ENCODE measurements around the gene TMEM63A. TPM values are rescaled to one million over a fixed set of nuclear protein-coding genes. Genes with fewer than 3 reads are reported as not detected.

TMEM63A gene
- total RNA-seq, 1 experiment from 2014 or later: 93.9 TPM

DNA sequence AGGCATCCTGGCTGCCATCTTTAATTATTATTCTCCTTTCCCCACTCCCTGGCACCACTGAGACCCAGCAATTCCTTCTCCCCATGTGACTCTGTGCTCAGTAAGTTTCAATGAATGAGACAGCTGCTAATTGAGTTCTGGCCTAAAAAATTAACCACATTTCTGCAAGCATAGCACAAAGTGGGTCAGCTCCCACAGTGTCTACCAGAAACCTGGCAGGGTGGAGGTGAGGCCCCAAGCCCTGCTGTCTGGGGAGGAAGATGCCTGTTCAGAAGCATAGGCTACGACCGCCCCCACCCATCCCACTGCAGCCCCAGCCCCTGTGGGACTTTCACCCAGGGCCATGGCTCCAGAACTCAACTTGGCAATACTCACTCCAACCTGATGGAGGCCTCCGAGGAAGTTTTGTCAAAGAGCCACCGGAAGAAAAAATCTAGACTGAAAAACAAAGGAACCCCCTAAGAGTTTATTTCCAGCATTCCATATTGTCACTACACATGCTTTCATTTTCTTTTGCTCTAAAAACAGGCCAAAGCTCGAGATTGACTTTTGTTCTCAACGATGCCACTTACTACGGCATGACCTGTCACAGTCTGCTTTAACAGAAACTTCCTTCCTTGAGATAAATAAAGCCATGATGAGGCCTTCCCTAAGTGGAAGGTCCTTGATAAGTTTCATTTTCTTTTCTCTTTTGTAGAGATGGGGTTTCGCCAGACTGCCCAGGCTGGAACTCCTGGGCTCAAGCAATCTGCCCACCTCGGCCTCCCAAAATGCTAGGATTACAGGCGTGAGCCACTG, 26.5 kb downstream of the TMEM63A start:
- no peaks in the 10 kb centered on the region for H3K27me3 ChIP-seq (replicated peaks; ENCODE audit: control insufficient read depth, insufficient read depth, low read length)
- Mint-ChIP-seq H3K27ac (ENCODE audit: unreplicated experiment) (no peak overlapping the region), H3K9me3 (ENCODE audit: unreplicated experiment) (no peaks in the 10 kb centered on the region), H3K4me3 (ENCODE audit: unreplicated experiment) (no peak overlapping the region), H3K27me3 (ENCODE audit: insufficient read depth, unreplicated experiment) (no peaks in the 10 kb centered on the region), H3K4me1 (ENCODE audit: low read depth, unreplicated experiment) (no peaks in the 10 kb centered on the region), H3K36me3 (ENCODE audit: insufficient read depth, unreplicated experiment) (peaks cover 76% of the 10 kb centered on the region)
- H3K36me3 ChIP-seq (ENCODE audit: control insufficient read depth, insufficient read depth, low read length): peaks cover 11% of the 10 kb centered on the region
- CTCF ChIA-PET: no interaction called here
- intact Hi-C loops (cut with micrococcal nuclease; ENCODE audit: unreplicated experiment): no loop called here
- POLR2A ChIA-PET: no interaction called here
- H3K4me1 ChIP-seq: no peaks in the 10 kb centered on the region
- H3K9me3 ChIP-seq: no peaks in the 10 kb centered on the region
- no peak overlapping the region for H3K4me3 ChIP-seq (ENCODE audit: low read depth, low read length)
- TF ChIP-seq CTCF (IDR thresholded peaks at IDR 0.05; ENCODE audit: insufficient read depth in 1 of 2, low read depth in 1 of 2, low read length in 1 of 2, severe bottlenecking in 1 of 2, unreplicated experiment in 1 of 2): no peak
- DNase-seq: no peak
- no TSS peak for BruUV-seq (replicated peaks)

GRCh38 chr1:225853441-225853840, 28.7 kb downstream of the TMEM63A start:
- POLR2A ChIA-PET: no interaction called here

More at GRCh38 chr1:225853441-225853840, 28.7 kb downstream of the TMEM63A start:
- H3K9me3 Mint-ChIP-seq (ENCODE audit: unreplicated experiment): no peaks in the 10 kb centered on the region
- Histone ChIP-seq H3K4me1 (no peaks in the 10 kb centered on the region), H3K36me3 (ENCODE audit: control insufficient read depth, insufficient read depth, low read length) (peaks cover 9% of the 10 kb centered on the region), H3K9me3 (no peaks in the 10 kb centered on the region), H3K4me3 (ENCODE audit: low read depth, low read length) (no peak overlapping the region), H3K27me3 (replicated peaks; ENCODE audit: control insufficient read depth, insufficient read depth, low read length) (no peaks in the 10 kb centered on the region)
- H3K4me1 Mint-ChIP-seq (ENCODE audit: low read depth, unreplicated experiment): no peaks in the 10 kb centered on the region
- CTCF ChIA-PET: no interaction called here
- DNase-seq: no peak
- TF ChIP-seq CTCF (IDR thresholded peaks at IDR 0.05; ENCODE audit: insufficient read depth in 1 of 2, low read depth in 1 of 2, low read length in 1 of 2, severe bottlenecking in 1 of 2, unreplicated experiment in 1 of 2): no peak
- H3K27me3 Mint-ChIP-seq (ENCODE audit: insufficient read depth, unreplicated experiment): no peaks in the 10 kb centered on the region
- no TSS peak for BruUV-seq (replicated peaks)
- intact Hi-C loops (cut with micrococcal nuclease; ENCODE audit: unreplicated experiment): no loop called here
- H3K4me3 Mint-ChIP-seq (ENCODE audit: unreplicated experiment): no peak overlapping the region
- H3K27ac Mint-ChIP-seq (ENCODE audit: unreplicated experiment): no peak overlapping the region
- H3K36me3 Mint-ChIP-seq (ENCODE audit: insufficient read depth, unreplicated experiment): peaks cover 83% of the 10 kb centered on the region
